Measurements from ENCODE around the gene ALOX15B.

Gene ALOX15B

GRCh38 chr17:7995724-7996123 is 43.1 kb upstream of the ALOX15B start:
- Histone ChIP-seq H3K4me3 (replicated peaks; ENCODE audit: low read depth, low read length) (no peak overlapping the region), H3K36me3 (ENCODE audit: control insufficient read depth, insufficient read depth, low read length) (no peaks in the 10 kb centered on the region), H3K27me3 (replicated peaks; ENCODE audit: control insufficient read depth, insufficient read depth, low read length) (no peaks in the 10 kb centered on the region)
- no peak for TF ChIP-seq CTCF (IDR thresholded peaks at IDR 0.05; ENCODE audit: insufficient read depth, low read length, poor library complexity, severe bottlenecking)
- DNase-seq (ENCODE audit: extremely low read depth, insufficient read length) = no peak

- Histone ChIP-seq H3K36me3 (ENCODE audit: control insufficient read depth, insufficient read depth, low read length) (no peaks in the 10 kb centered on the region), H3K27me3 (replicated peaks; ENCODE audit: control insufficient read depth, insufficient read depth, low read length) (peaks cover 2% of the 10 kb centered on the region), H3K4me3 (replicated peaks; ENCODE audit: low read depth, low read length) (no peak overlapping the region)
- TF ChIP-seq CTCF (IDR thresholded peaks at IDR 0.05; ENCODE audit: insufficient read depth, low read length, poor library complexity, severe bottlenecking) = no peak
- no peak for DNase-seq (ENCODE audit: extremely low read depth, insufficient read length)
Measured at GRCh38 chr17:7997186-7997585, 41.7 kb upstream of the ALOX15B start.

GRCh38 chr17:8001976-8002720 is 36.7 kb upstream of the ALOX15B start, which contains the start of gene GUCY2D:
Gene GUCY2D, plus strand, starts transcription at chr17:8002615. Its CDS starts 433 bp downstream, at chr17:8003048.
- no peaks in the 10 kb centered on the region for H3K36me3 ChIP-seq (ENCODE audit: control insufficient read depth, insufficient read depth, low read length)
- peaks cover 3% of the 10 kb centered on the region for H3K27me3 ChIP-seq (replicated peaks; ENCODE audit: control insufficient read depth, insufficient read depth, low read length)
- H3K4me3 ChIP-seq (replicated peaks; ENCODE audit: low read depth, low read length) = peak within 1 kb of the TSS; percentile 35
- no peak for DNase-seq (ENCODE audit: extremely low read depth, insufficient read length)
- no peak for TF ChIP-seq CTCF (IDR thresholded peaks at IDR 0.05; ENCODE audit: insufficient read depth, low read length, poor library complexity, severe bottlenecking)

- H3K4me3 ChIP-seq (replicated peaks; ENCODE audit: low read depth, low read length) = no peak overlapping the region
- no peaks in the 10 kb centered on the region for H3K36me3 ChIP-seq (ENCODE audit: control insufficient read depth, insufficient read depth, low read length)
- peaks cover 3% of the 10 kb centered on the region for H3K27me3 ChIP-seq (replicated peaks; ENCODE audit: control insufficient read depth, insufficient read depth, low read length)
- no peak for DNase-seq (ENCODE audit: extremely low read depth, insufficient read length)
- no peak for TF ChIP-seq CTCF (IDR thresholded peaks at IDR 0.05; ENCODE audit: insufficient read depth, low read length, poor library complexity, severe bottlenecking)
Measured at GRCh38 chr17:8002721-8003593, 35.9 kb upstream of the ALOX15B start.

GRCh38 chr17:8003594-8004181 is 35.2 kb upstream of the ALOX15B start:
- Histone ChIP-seq H3K4me3 (replicated peaks; ENCODE audit: low read depth, low read length) (no peak overlapping the region), H3K27me3 (replicated peaks; ENCODE audit: control insufficient read depth, insufficient read depth, low read length) (peaks cover 3% of the 10 kb centered on the region), H3K36me3 (ENCODE audit: control insufficient read depth, insufficient read depth, low read length) (no peaks in the 10 kb centered on the region)
- TF ChIP-seq CTCF (IDR thresholded peaks at IDR 0.05; ENCODE audit: insufficient read depth, low read length, poor library complexity, severe bottlenecking) = no peak
- no peak for DNase-seq (ENCODE audit: extremely low read depth, insufficient read length)
